Measurements from ENCODE around the gene GRIP2.

Gene GRIP2

DNA sequence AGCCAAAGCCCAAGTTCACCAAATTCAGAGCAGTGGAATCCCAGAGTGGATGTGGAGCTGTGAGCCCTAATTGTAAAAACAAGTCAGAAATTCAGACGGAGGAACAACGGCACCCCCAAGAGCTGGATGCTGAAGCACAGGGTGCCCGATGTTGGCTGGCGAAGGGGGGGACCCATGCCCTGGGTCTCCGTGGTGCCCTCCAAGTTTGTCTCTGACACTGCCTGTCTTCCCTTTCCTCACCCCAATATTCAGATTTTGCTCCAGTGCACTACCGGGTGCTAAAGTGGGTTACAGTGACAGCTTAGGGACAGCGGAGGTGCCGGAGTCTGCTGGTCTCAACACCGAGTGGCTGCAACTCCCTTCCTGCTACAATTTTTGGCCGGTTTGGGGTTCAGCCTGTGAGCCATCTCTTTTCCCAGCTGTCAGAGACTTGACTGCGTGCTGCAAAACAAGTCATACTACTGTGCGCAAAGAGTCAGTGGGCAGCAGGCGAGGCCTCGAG lies 6.6 kb downstream of the GRIP2 start:
- POLR2A ChIA-PET = no interaction called here
- TF ChIP-seq, protein P1, sequence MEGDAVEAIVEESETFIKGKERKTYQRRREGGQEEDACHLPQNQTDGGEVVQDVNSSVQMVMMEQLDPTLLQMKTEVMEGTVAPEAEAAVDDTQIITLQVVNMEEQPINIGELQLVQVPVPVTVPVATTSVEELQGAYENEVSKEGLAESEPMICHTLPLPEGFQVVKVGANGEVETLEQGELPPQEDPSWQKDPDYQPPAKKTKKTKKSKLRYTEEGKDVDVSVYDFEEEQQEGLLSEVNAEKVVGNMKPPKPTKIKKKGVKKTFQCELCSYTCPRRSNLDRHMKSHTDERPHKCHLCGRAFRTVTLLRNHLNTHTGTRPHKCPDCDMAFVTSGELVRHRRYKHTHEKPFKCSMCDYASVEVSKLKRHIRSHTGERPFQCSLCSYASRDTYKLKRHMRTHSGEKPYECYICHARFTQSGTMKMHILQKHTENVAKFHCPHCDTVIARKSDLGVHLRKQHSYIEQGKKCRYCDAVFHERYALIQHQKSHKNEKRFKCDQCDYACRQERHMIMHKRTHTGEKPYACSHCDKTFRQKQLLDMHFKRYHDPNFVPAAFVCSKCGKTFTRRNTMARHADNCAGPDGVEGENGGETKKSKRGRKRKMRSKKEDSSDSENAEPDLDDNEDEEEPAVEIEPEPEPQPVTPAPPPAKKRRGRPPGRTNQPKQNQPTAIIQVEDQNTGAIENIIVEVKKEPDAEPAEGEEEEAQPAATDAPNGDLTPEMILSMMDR (IDR thresholded peaks at IDR 0.05; ENCODE audit: control extremely low read depth, extremely low read depth, low read depth, missing control alignments) = no peak
- CTCF ChIA-PET = interaction anchor here (0.9 kb wide), 1 partner anchor 24 kb away, joined by 3 read pairs; no protein-coding TSS in a partner anchor
- no peak for DNase-seq (ENCODE audit: extremely low spot score)

DNA sequence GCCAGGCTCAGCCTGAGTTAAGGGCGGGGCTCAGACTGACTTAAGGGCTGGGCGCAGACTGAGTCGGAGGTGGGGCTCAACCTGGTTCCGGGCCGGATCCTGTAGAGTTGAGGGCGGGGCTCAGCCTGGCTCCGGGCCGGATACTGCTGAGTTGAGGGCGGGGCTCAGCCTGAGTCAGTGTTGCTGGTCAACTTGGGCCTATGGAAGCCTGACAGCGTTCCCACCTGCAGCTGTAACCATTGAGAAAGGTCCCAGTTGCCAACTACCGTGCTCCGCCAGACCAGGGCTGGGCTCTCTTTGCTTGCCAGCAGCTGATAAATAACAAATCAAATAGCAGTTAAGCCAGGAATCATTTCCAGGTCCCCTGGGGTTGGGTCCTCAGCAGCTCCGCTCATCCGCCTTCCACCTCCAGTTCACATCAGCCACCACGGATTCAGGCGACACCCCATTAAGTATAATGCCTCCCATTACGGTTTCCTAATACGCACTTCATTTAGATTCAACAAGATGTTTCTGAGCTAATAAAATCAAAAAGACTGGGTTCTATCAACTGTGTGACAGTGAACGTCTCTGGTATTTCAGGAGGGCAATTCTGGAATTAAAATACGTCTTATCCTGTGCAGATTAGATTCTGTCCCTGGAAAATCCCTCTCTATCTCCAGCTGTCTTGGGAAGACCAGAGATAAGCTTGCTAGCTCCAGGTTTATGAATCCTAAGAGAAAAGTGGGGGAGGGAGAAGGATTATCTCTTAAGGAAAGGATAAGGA lies 7.3 kb downstream of the GRIP2 start:
- TF ChIP-seq, protein P1 (IDR thresholded peaks at IDR 0.05; ENCODE audit: control extremely low read depth, extremely low read depth, low read depth, missing control alignments) = no peak
- ChIA-PET POLR2A (no interaction called here), CTCF (interaction anchor here (0.9 kb wide), 1 partner anchor 24 kb away, joined by 3 read pairs; no protein-coding TSS in a partner anchor)
- no peak for DNase-seq (ENCODE audit: extremely low spot score)

DNA sequence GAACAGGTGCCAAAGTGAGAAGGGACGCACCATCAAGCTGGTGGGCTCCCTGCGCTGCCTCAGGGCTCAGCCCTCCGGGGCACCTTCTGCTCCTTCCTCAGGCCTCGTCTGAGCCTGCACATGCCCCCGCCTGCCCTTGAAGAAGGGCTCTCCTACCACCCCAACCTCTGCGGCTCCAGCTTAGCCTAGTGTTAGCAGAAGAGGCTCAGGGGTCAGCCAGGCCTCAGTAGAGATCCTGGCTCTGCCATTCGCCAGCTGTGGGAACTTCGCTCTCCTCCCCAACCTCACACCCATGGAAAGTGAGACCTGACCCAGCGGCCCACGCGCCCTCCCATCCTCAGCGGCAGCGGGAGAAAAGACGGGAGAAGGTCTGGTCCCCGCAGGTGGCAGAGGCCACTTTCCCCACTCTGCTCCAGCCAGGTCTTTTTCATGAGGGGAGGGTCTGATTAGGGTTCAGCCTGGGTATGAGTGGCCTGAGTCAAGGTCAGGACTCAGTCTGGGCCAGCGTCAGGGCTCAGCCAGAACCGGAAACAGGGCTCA lies 8.2 kb downstream of the GRIP2 start:
- CTCF ChIA-PET = no interaction called here
- TF ChIP-seq, protein P1 (IDR thresholded peaks at IDR 0.05; ENCODE audit: control extremely low read depth, extremely low read depth, low read depth, missing control alignments) = no peak
- no peak for DNase-seq (ENCODE audit: extremely low spot score)
- POLR2A ChIA-PET = no interaction called here

DNA sequence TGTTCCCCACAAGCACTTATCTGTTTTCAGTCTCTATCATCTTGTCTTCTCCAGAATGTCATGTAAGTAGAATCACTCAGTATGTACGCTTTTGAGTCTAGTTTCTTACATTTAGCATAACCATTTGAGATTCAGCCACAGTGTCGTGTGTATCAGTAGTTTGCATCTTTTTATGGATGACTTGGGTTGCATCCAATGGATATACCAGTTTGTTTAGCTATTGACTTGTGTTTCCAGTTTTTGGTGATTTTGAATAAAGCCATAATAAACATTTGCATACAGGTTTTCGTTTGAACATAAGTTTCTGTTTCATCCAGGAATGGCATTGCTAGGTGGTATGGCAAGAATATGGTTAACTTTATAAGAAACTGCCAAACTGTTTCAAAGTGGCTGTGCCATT lies 12.1 kb downstream of the GRIP2 start:
- TF ChIP-seq, protein P1 (IDR thresholded peaks at IDR 0.05; ENCODE audit: control extremely low read depth, extremely low read depth, low read depth, missing control alignments) = no peak
- POLR2A ChIA-PET = no interaction called here
- DNase-seq (ENCODE audit: extremely low spot score) = no peak
- CTCF ChIA-PET = interaction anchor here (1.1 kb wide), 1 partner anchor 19 kb away, joined by 5 read pairs; no protein-coding TSS in a partner anchor

DNA sequence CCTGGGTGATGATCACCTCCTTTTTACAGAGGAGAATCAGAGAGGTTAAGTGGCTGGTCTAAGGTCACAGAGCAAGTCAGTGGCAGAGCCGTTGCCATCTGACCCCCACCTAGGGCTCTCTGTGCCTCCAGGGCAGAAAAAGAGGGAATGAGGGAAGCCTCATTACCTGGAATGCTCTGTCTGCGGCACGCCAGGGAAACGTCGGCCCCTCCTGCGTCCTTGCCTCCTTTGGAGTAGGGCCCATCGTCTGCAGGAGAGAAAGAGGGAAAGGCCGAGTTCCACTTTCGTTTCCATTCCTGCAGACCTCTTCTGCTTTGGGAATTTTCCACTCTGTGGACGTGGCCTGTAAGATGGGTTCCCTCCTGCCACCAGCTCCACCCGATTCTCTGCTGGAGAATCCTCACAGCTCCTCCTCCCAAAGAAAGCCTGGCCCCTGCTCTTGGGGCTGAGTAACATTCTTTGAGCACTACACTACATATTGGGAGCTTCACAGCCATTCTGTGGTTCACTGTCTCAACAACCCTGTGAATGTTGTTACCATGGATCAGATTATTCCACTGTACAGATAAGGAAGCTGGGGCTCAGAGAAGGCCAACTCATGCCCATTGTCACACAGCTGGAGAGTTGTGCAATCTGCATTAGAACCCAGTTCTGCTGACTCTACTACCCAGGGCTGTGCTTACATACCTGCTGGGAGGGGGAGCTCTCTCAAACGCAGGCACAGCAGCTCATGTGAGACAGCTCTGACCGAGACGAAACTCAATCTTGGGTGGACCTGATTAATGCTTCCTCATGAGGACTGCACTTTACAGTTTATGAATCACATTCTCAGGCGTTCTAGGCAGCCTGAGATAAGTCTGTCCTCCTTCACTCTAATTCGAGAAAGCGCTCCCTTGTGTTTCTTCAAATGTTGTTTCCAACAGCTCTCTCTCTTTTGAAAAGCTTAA lies 14.2 kb downstream of the GRIP2 start:
- CTCF ChIA-PET = interaction anchor here (1.0 to 1.8 kb wide), 3 partner anchors 14 to 395 kb away, joined by 3 to 5 read pairs (median 3); no protein-coding TSS in a partner anchor
- no peak for DNase-seq (ENCODE audit: extremely low spot score)
- POLR2A ChIA-PET = no interaction called here
- TF ChIP-seq, protein P1 (IDR thresholded peaks at IDR 0.05; ENCODE audit: control extremely low read depth, extremely low read depth, low read depth, missing control alignments) = no peak
